Spleen (tissue), 11 donors: ENCODE results near the gene PEAK3. TPM values are rescaled to one million over a fixed set of nuclear protein-coding genes. Genes with fewer than 3 reads are reported as not detected.
"Not testable (repeated sequence)": the region's sequence is repeated elsewhere in the genome, so short reads cannot be mapped to it uniquely, and the experiment has no call there.

Experiments
- DNase-seq: peaks from one replicate; pipeline ENCODE4 v3.0.0-alpha.2; 2020
- H3K27ac ChIP-seq, 8 donors: fragments of 200-600 bp; sonication (generic) in 7 of 8; 1 replicate in 4 of 8; 2 replicates in 4 of 8; pipeline versions ENCODE4 v1.5.0 to v1.8.0; 2016 to 2021; ENCODE audit warnings: inconsistent platforms in 4 of 8, mild to moderate bottlenecking in 4 of 8, moderate library complexity in 1 of 8
- H3K27me3 ChIP-seq, 7 donors: fragments of 200-600 bp; sonication (generic) in 6 of 7; replicated peaks in 1 of 7; 1 replicate in 4 of 7; 2 replicates in 3 of 7; pipeline versions ENCODE4 v1.5.0 to v1.8.0; 2016 to 2021; ENCODE audit warnings: inconsistent platforms in 3 of 7, mild to moderate bottlenecking in 1 of 7
- H3K36me3 ChIP-seq, 6 donors: fragments of 200-600 bp; sonication (generic) in 5 of 6; 1 replicate in 4 of 6; 2 replicates in 2 of 6; pipeline versions ENCODE4 v1.5.0 to v1.8.0; 2016 to 2021; ENCODE audit warnings: inconsistent platforms in 2 of 6
- H3K4me1 ChIP-seq, 6 donors: fragments of 200-600 bp; sonication (generic) in 5 of 6; 1 replicate in 3 of 6; 2 replicates in 3 of 6; pipeline versions ENCODE4 v1.5.0 to v1.8.0; 2016 to 2021; ENCODE audit warnings: inconsistent platforms in 3 of 6
- H3K4me3 ChIP-seq, 8 donors: fragments of 200-600 bp; sonication (generic) in 7 of 8; 1 replicate in 4 of 8; 2 replicates in 4 of 8; pipeline versions ENCODE4 v1.5.0 to v1.8.0; 2016 to 2021; ENCODE audit warnings: inconsistent platforms in 4 of 8, mild to moderate bottlenecking in 4 of 8, moderate library complexity in 2 of 8
- H3K9me3 ChIP-seq, 8 donors: fragments of 200-600 bp; sonication (generic) in 7 of 8; 1 replicate in 4 of 8; 2 replicates in 4 of 8; pipeline versions ENCODE4 v1.5.0 to v1.8.0; 2016 to 2021; ENCODE audit warnings: inconsistent platforms in 4 of 8
- CTCF ChIP-seq, 11 experiments: fragments of 200-600 bp in 7 of 11; fragments of 450-650 bp in 4 of 11; sonication (generic) in 4 of 11; IDR thresholded peaks in 8 of 11; conservative IDR thresholded peaks in 3 of 11; 1 replicate in 7 of 11; 2 replicates in 4 of 11; pipeline versions ENCODE4 v1.4.0 to v1.8.0; 2016 to 2021; ENCODE audit warnings: antibody characterized with exemption in 11 of 11, inconsistent platforms in 4 of 11, mild to moderate bottlenecking in 1 of 11
- POLR2A ChIP-seq, 3 donors: fragments of 450-650 bp; IDR thresholded peaks; one replicate each; pipeline ENCODE4 v1.5.1; 2017; ENCODE audit warnings: antibody characterized with exemption in 3 of 3, mild to moderate bottlenecking in 1 of 3
- POLR2AphosphoS5 ChIP-seq, 3 donors: sonication (generic); formaldehyde crosslinking; IDR thresholded peaks; one replicate each; pipeline ENCODE4 v1.5.1; 2017; ENCODE audit warnings: antibody characterized with exemption in 3 of 3
- WGBS, 5 donors: extraction: QIAGEN DNeasy Blood & Tissue Kit in 3 of 5; methylation state at CpG; one replicate each; pipeline versions ENCODE4 v1.1.5 to v1.1.7; 2013 to 2018; 5-methylcytosine and 5-hydroxymethylcytosine counted together
- intact Hi-C: fragments of 100-400 bp; cut with DNase I; formaldehyde crosslinking; loops from one replicate; pipeline ENCODE4 v1.15.0; 2023; ENCODE audit warnings: low total_unique reads
- polyA plus RNA-seq, 3 donors: library from polyadenylated mRNA; stranded (reverse); fragments of 200-250 nt; gene quantifications; one replicate each; pipeline ENCODE4 v1.2.1, GENCODE V29; 2013
- total RNA-seq, 7 donors: library from RNA; depleted of rRNA in 3 of 7; stranded (reverse); fragments of >200 nt in 3 of 7; fragmentation: NEBNext Ultra II Directional in 4 of 7; extraction: Animal tissue kit (Norgen Biotek cat#: 25700) in 4 of 7; gene quantifications; one replicate each; pipeline versions ENCODE4 v1.1.0 to v1.2.1, GENCODE V29; 2016 to 2021
- donor health status: healthy with polysubstance abuse.
- donor health status: DM: no; HTN: no; CAD: no; lungs with moderate emphysema.
- donor health status: DM: no; HTN: no; CAD: no.
- donor health status: Bipolar disorder and iron deficiency.
- donor health status: healthy.
- donor health status: DM: no; HTN: no; CAD: no.
- donor health status: DM: yes; HTN: yes; CAD: no.

The PEAK3 gene
- total and polyA plus RNA-seq, 10 donors, result 0.30 to 17.4 (median 6.4) TPM

- Histone ChIP-seq H3K4me1 (peaks cover 24 to 100% (median 63%) of the 10 kb centered on the region in 6 donors), H3K27me3 (peaks cover 0 to 30% (median 24%) of the 10 kb centered on the region in 7 donors), H3K36me3 (peaks cover 0 to 5% (median 0%) of the 10 kb centered on the region in 6 donors), H3K9me3 (no peaks in the 10 kb centered on the region), H3K27ac (peak overlapping the region in 4 of 8 donors; percentile 93 to 99 (median 97)), H3K4me3 (no peak overlapping the region)
- no peak for TF ChIP-seq POLR2AphosphoS5 (IDR thresholded peaks at IDR 0.05)
- TF ChIP-seq POLR2A (IDR thresholded peaks at IDR 0.05), result no peak
- no peak for TF ChIP-seq CTCF (IDR thresholded peaks at IDR 0.05 in 8 of 11, conservative IDR thresholded peaks at IDR 0.05 in 3 of 11)
- WGBS, 5 donors, result 85 to 95% (median 88%) methylated on average over 19 to 20 of the region's 20 CpGs
- intact Hi-C loops, result no loop called here
- DNase-seq, result no peak
Measured at GRCh38 chr19:2286402-2287140, 4.6 kb upstream of the PEAK3 start.

- intact Hi-C loops, result no loop called here
- Histone ChIP-seq H3K4me3 (no peak overlapping the region), H3K27ac (peak overlapping the region in 2 of 8 donors; percentile 92 to 99), H3K36me3 (peaks cover 0 to 7% (median 0%) of the 10 kb centered on the region in 6 donors), H3K27me3 (peaks cover 0 to 5% (median 0%) of the 10 kb centered on the region in 7 donors), H3K9me3 (no peaks in the 10 kb centered on the region), H3K4me1 (peaks cover 15 to 98% (median 52%) of the 10 kb centered on the region in 6 donors)
- 82 to 97% (median 95%) methylated on average over 8 of the region's 8 CpGs for WGBS, 5 donors
- TF ChIP-seq POLR2AphosphoS5 (IDR thresholded peaks at IDR 0.05), result no peak
- no peak for DNase-seq
Measured at GRCh38 chr19:2283835-2284507, 2.0 kb upstream of the PEAK3 start.

- peak overlapping the region in 5 of 8 donors; percentile 37 to 72 (median 44) for H3K4me3 ChIP-seq
- peaks cover 0 to 16% (median 0%) of the 10 kb centered on the region in 6 donors for H3K36me3 ChIP-seq
- DNase-seq, result no peak
- H3K9me3 ChIP-seq, result no peaks in the 10 kb centered on the region
- no peaks in the 10 kb centered on the region for H3K27me3 ChIP-seq
- WGBS, 5 donors, result 72 to 82% (median 76%) methylated on average over 11 of the region's 11 CpGs
- H3K4me1 ChIP-seq, result peaks cover 11 to 98% (median 41%) of the 10 kb centered on the region in 6 donors
- intact Hi-C loops, result no loop called here
- TF ChIP-seq POLR2A (IDR thresholded peaks at IDR 0.05), result no peak
- no peak for TF ChIP-seq POLR2AphosphoS5 (IDR thresholded peaks at IDR 0.05)
- no peak for TF ChIP-seq CTCF (IDR thresholded peaks at IDR 0.05 in 8 of 11, conservative IDR thresholded peaks at IDR 0.05 in 3 of 11)
- H3K27ac ChIP-seq, result peak overlapping the region in 6 of 8 donors; percentile 75 to 99 (median 86)
Measured at GRCh38 chr19:2282862-2283237, 875 bp upstream of the PEAK3 start.

- WGBS, 5 donors, result 5 to 17% (median 11%) methylated on average over 7 to 16 of the region's 16 CpGs
- intact Hi-C loops, H3K27me3 ChIP-seq, H3K9me3 ChIP-seq: not testable (repeated sequence)
- DNase-seq, result peak; percentile 81
- Histone ChIP-seq H3K27ac (peak overlapping the region in 7 of 8 donors; percentile 75 to 99 (median 83)), H3K36me3 (peaks cover 0 to 28% (median 4%) of the 10 kb centered on the region in 6 donors), H3K4me3 (peak overlapping the region in 7 of 8 donors; percentile 8 to 72 (median 40)), H3K4me1 (peaks cover 12 to 98% (median 41%) of the 10 kb centered on the region in 6 donors)
Measured at GRCh38 chr19:2281265-2282061, 512 bp downstream of the PEAK3 start.
